GM21619 (cell line): ENCODE measurements around the gene SMIM35.
"Not testable (repeated sequence)": the region's sequence is repeated elsewhere in the genome, so short reads cannot be mapped to it uniquely, and the experiment has no call there.

Source experiments
- ATAC-seq: cut with Tn5 transposase; IDR thresholded peaks from one replicate; pipeline ENCODE4 v1.9.1; 2021; ENCODE audit not compliant: unreplicated experiment

The SMIM35 gene

DNA sequence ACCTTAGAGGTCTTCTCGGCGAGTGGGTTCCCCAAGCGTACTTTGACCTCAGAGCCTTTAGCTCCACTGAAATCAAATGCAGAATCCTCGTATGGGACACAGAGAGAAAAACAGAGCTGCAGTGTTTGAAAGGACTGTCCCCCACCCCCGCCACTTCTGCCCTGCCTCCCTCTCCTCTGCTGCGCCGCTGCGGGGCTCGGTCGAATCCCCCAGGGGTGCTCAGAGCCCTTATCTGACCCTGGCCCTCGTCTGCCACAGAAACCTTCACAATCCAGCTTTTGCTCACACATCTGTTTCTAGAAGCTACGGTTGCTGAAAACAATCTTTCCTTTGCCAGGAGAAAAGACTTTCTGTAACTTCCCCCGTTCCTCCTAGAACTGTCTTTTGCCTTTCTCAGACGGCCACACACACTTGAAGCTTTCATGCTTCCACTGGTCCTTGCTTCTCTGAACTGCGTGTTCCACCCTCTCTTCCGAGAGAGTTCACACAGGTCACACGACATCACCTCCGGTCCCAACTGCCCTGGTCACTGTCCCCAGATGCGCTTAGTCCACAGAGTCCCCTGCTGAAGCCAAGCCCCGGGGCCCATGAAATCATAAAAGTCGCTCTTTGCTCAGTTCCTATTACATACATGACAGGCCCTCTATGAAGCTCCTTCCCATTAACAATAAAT lies 3.7 kb downstream of the SMIM35 start:
- ATAC-seq, result no peak

DNA sequence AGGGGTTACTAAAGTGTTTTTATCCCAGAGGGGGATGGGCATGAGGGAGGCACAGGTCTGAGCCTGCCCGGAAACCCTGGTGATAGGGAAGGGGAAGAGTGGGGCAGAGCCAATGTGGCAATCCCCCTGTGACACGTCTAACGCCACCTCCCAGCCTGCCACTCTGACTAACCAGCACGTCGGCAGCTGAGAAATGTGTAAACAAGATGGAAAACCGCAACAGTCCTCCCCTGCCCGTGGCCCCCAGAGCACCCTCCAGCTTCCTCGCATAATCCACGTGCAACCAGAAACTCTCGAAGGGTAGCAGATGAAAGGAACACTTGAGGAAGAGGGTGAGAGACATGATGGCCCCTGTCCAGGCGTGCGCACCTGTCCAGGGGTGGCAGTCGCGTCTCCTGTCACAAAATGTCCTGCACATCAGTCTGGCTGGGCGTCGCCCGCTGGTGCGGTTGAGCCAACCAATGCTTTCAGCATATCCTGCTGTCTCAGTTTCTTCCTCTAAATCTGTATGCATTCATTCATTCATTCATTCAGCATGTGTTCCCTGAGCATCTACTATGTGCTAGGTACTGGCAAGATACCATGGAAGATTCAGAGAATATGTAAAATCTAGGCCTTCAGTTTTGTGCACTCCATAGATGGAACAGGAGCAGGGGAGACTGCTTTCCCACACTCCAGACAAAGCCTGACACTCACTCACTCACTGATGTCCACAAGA lies 5.4 kb downstream of the SMIM35 start:
- ATAC-seq, result no peak

DNA sequence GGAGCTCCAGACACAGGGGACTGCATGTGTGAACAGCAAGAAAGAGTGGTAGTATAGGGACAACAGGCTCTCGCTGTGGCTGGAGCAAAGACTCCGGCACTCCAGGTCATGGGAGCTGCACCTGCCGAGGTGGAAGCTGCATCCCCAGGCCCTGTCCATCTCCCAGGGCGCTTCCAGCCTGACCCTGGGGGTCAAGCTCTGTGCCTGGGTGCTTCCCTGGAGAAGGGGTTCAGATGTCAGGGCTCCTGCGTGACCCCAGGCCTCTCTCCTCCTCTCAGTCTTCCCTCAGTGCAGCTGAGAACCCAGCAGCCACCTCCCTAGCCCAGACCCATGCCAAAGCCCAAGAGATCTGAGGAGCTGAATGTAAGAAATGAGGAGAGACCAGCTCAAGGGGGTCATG lies 6.5 kb downstream of the SMIM35 start:
- ATAC-seq, result no peak

DNA sequence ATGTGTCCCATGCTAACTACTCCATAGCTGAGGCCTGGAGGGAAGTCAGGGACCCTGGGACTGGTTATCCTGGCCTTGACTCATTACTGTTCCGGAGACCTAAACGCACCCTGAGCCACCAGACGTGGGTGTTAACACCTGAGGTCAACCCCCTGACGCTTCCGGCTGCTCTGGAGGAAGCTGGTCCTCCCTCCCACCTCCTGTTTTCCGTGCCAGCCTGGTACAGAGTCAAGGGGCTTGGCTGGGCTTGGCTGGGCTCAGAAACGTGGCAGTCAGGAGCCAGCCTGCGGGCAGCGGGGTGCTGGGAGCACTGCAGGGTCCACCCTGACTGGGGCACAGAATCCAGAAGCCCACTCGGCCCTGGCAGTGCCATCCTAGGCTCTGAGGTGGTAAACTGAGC lies 7.3 kb downstream of the SMIM35 start:
- no peak for ATAC-seq

DNA sequence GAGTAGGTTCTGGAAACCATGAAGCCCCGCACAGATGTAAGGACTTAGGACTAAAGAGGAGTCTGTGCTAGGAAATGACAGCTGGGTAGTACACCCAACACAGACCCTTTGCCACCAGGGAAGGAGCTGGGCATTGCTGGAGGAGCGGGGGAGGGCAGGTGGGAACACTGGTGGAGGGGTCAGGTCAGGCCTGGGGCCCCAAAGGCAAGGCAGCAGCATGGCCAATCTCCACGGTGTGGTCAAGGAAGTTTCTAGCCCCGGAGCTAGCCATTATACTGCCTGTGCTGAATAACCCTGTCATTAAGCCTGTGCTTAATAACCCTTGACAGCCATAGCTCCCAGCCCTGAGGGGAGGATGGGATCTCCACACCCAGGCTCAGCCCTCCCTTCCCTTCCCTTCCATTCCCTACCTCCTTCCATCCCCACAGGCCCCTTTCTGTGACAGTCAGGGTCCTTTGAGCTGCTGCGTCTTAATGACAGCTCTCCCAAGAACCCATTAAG lies 7.8 kb downstream of the SMIM35 start:
- ATAC-seq, result no peak

DNA sequence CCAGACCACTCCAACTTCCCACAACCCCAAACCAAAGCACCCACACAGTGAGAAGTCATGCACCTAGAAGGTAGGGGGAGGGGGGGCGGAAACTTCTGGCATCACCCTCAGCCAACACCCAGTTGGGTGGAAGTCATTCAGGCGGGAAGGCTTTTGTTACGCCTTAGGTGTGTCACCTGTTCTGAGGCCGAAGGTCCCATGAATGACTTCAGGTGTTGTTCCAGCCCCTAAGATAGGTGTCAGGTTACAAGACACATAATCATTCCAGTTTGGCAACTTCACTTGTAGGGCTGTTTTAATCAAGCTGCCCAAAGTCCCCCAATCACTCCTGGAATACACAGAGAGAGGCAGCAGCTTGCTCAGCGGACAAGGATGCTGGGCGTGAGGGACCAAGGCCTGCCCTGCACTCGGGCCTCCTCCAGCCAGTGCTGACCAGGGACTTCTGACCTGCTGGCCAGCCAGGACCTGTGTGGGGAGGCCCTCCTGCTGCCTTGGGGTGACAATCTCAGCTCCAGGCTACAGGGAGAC lies 9.9 kb downstream of the SMIM35 start, which contains the start of gene TMPRSS4:
TMPRSS4 (plus strand) TSS at position 325 of the 528 bp plus-strand sequence. CDS start 225 bp downstream, outside the sequence.
- ATAC-seq, result no peak

DNA sequence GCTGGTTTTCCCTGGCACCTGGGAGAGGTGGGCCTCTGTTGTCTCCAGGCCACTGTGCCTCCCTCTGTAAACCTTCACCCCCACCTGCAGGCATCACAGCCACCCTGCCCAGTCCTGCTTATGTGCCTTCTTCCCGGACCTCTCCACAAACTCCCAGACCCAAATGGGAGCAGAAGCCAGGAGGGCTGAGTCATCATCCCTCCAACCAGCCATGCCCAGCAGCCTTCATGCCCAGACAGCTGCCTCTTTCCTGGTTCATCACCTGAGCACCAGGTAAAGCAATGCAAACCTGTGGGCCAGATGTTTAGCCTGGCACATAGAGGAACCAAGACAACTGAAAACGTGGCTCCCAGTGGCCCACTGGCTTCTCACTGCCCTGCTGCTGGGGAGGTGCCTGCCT lies 12.0 kb downstream of the SMIM35 start:
- ATAC-seq, result no peak

DNA sequence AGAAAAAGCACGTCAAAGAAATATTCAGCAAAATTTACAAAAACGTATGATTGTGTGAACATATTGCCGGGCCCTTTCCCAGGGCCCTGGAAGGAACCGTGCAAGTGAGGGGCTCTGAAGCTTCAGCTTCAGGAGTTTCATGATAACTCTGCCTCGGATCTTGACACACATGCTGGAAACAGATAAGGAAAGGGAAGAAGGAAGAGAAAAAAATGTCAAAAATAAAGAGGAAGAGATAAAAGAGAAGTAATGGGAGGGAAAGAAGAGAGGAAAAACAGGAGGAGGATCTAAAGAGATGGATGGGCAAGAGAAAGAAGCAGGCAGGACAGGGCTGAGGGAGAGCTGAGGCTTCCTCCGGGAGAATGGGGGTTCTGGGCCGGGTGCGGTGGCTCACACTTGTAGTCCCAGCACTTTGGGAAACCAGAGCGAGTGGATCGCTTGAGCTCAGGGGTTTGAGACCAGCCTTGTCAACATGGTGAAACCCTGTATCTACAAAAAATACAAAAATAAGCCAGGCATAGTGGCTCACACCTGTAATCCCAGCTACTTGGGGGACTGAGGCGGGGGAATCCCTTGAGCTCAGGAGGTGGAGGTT lies 12.6 kb downstream of the SMIM35 start:
- ATAC-seq, result no peak

DNA sequence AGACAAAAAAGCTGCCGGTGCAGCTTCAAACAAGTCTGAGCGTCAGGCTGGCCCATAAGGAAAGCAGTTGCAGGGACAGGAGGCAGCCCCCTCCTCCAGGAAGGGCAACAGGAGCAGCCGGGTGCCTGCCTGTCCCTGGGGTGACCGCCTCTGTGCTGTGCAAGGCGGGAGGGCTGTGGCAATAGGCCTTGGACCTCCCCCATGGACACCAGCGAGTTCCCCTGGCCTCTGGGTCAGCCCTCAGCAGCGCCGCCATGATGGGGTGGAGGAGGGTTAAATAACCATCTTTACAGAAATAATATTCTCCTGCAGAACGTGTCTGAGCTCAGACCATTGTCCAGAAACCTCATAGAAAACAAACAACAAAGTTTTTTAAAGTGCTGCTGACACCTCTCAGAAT lies 13.2 kb downstream of the SMIM35 start:
- ATAC-seq, result no peak

DNA sequence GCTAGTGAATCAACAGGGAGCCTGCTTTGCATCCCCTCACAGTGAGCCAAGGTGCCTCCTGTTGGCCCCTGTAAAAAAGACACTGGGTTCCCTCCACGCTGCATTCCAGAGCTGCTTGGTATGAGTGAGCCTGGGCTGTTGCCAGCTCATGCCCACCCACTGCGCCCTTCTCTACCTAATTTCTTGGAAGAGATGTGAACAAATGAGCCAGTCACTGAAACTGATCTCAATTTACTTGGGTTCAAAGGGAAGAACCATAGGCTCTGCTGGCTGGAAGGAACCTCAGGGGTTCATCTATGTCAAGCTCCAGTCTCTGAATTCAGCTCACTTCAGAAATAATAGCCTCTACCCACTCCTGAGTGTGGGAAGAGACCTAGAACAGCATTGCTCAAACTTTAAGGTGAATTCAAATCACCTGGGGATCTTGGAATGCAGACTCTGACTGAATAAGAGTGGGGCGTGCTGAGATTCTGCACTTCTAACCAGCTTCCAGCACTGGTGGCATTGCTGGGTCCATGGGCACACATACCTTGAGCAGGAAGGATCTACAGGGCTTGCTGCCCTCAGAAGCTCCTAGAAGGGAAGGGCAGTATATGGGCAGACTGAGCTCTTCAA lies 15.2 kb downstream of the SMIM35 start:
- no peak for ATAC-seq

DNA sequence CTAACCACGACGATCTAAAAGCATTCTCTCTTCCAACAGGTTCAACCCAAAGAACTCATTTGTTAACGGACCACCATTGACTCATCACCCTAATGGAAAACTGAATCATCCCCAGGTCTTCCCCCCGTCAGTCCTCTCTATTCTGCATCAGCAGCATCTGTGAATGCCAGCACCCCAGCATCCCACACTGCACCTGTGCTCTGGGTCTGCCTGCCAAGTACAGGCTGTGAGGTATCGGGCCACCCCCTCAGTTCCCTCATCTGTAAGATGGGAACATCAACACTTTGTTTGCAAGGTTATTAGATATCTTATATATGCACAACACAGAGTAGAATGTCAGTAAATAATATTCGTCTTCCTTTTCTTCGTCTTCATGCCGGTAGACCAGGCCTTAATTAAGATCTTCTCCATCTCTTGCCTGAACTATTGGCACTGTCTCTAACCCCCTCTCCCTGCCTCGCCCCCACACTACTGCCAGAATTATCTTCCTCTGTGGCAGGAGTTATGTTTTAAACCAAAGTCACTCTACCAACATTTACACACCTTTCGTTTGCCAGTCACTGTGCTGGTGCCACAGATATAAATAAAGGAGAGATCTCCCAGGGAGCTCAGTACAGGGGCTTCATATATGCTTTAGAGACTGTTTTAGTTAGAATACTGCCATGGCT lies 17.7 kb downstream of the SMIM35 start:
- ATAC-seq, result no peak

DNA sequence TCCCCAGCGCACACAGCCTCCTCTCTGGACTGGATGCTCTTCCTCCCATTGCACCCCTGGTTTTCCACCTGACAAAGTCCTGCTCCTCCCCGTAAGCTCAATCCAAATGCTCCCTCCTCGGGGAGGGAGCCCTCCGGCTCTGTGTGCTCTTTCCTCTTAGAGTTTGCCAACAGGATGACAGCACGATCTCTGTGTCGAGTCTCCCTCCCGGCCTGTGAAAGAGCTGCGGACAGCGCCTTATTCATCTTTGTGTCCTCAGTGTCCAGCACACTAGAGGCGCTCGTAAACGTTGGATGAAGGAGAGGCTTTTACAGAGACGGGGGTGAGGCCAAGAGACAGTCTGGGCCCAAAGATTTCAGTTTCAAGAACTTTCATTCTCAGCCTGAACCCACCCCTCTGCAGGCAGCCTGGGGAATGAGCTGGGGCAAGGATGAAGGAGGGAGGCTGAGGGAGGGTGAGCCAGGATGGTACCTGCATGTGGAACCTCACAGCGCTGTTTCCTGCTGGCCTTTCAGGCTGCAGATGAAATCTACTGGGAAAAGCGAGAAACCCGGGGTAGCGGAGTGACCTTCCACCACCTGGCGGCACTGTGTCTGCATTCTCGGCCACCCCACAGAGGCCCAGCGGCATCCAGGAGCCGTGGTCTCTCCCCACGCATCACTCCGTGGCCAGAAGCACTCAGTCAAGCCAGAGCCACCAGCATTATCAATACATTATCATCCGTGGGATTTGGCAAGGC lies 18.4 kb downstream of the SMIM35 start:
- no peak for ATAC-seq

DNA sequence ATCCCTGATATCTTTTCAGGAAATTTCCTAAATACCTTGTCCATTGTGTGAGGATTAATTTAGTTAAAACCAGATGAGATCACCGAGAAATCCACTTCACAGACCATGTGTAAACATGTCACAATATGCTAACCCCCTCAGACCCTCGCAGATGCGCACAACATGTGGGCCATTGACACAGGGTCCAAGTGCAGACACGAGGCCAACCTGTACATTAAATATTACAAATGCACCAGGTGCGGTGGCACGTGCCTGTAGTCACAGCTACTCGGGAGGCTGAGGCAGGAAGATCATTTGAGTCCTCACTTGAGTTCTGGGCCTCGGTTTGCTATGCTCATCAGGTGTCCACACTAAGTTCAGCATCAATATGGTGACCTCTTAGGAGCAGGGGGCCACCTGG lies 19.8 kb downstream of the SMIM35 start:
- ATAC-seq, result no peak

DNA sequence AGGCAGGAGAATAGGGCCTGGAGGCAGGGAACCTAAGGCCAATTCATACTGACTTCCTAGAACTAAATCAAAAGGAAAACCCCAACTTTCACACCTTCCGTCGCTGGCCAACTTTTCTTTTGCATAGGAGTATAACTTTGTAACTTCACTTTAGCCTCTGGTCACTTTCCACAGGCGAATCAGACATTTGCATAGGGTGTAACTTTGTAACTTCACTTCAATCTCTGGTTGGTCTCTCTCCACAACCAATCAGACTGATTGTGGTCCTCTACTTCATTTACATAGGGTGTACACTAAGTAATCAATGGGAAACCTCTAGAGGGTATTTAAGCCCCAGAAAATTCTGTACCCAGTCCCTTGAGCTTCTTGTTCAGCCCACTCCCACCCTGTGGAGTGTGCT lies 21.4 kb downstream of the SMIM35 start:
- no peak for ATAC-seq

DNA sequence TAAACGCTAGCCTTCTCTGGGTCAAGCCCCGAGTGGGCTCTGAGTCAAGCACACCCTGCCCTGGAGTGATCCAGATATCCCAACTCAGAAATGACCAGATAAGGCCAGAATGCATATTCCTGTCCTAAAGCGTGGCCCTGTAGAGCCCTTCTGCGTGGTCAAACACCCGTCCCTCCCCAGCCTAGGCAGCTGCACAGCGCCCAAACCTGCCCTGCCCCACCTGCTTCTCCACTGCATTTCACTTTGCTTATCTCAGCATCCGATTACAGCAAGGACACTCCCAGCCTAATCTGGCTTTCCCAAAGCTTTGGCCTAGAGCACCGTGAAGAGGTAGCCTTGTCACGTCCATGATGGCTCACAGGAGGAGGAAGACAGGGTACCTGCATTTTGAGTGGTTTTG lies 21.8 kb downstream of the SMIM35 start:
- ATAC-seq, result no peak

DNA sequence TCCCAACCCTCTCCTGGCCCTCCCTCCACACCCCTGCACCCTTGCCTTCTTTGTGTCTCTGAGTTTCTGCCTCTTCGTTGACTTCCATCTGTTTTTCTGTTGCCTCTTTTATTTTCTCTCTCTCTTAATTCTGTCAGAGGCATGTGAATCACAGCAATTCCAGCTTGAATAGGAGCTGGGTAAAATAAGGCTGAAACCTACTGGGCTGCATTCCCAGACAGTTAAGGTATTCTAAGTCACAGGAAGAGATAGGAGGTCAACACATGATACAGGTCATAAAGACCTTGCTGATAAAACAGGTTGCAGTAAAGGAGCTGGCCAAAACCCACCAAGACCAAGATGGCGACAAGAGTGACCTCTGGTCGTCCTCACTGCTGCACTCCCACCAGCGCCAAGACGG lies 24.1 kb downstream of the SMIM35 start:
- ATAC-seq, result not testable (repeated sequence)

DNA sequence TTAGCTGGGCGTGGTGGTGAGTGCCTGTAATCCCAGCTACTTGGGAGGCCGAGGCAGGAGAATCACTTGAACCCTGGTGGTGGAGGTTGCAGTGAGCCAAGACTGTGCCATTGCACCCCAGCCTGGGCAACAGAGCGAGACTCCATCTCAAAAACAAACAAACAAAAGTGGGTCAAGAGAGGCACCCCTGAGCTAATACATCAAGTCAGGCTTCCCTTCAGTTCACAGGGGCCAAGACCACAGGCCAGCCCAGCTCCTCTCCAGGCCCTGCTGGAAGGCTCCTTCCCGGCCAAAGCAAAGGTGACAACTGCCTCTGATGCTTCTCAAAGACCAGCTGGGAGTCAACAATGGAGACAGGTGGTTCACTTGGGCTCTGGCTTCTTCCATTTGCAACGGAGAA lies 24.6 kb downstream of the SMIM35 start:
- ATAC-seq, result not testable (repeated sequence)

DNA sequence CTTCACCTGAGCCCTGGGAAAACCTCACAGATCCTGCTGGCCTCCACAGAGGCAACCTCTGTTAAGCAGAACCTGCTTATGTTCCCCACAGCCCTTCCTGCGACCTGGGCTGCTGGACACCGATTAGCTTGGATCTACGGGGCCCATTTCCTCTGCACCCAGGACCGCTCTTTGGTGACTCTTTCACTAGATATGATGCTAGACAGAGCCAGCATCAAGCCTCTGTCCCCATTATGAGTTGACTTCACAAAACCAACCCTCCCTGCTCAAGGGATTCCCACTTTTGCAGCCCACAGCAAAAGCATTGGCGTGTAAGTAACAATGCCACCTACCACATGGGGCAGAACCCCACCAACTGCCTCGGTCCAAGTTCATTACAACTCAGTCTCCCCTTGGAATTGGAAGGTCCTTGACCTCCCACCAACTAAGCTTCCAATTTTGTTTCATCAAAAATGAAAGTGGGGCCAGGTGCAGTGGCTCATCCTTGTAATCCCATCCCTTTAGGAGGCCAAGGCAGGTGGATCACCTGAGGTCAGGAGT lies 25.1 kb downstream of the SMIM35 start:
- no peak for ATAC-seq

DNA sequence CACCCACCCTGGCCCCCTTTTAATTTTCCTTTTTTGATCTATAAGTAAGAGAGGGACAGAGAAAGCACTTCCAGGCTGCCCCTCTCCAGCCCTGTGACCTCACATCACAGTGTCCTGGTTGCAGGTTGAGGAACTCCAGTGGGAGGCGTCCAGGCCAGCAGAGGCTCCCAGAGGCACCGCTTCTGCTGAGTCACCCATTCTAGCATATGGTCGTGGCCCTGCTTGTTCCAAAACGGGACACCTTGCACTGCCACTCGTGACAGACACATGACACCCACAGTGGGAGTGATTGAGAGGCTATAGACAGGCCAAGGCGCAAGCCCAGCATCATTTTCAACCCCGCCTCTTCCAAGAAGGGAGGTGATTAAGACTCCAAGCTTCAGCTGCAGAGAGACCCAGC lies 25.9 kb downstream of the SMIM35 start:
- no peak for ATAC-seq

DNA sequence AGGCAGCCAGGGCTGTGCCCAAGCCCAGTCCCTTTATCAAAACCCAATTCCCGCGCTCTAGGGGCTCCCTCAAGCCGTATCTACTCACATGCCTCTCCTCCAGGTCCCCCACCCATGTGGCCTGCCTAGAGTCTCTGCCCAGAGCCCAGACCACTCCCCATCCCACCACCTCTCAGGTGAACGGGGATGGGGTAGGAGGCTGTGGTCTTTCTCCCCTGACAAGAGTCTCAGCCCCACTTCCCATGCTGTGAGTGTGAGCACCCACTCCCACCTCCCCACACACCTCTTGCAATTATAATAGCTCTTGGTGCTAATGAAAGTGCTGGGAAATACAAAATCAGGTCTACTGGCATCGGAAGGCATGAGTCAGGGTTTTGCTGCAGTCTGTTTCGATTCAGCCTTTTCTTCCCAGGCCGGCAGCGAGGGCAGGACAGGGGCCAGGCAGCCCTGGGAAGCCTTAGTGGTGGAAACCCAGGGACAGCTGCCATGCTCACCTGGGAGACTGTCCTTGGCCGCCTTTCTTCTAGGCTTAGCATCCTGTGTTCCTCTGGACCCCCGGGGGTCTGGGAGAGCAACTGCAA lies 26.6 kb downstream of the SMIM35 start:
- ATAC-seq, result no peak
